ENCODE data around the gene C15orf40.

Gene C15orf40

GRCh38 chr15:82995076-82995475, 16.4 kb downstream of the C15orf40 start:
- DNase-seq (ENCODE audit: low read depth in 1 of 2, low spot score in 1 of 2) = no peak

DNA sequence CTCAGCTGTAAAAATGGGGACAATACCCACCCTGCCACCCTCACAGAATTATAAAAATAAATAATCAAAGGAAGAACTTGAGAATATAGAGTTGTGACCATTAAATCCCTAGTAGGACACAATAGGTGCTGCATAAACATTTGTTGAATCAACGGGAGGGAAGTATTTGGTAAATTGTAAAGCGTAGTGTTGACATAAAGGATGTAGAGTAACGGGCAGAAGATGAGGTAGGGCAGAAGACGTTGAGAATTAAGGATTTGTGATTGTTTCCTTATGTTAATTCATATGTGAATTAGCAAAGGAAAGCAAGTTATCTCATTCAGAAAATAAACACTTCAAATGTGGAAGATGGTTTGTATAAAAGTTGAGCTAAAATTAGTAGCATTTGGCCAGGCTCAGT, 18.3 kb downstream of the C15orf40 start:
- DNase-seq (ENCODE audit: low read depth in 1 of 2, low spot score in 1 of 2) = no peak

- no peak for DNase-seq (ENCODE audit: low read depth in 1 of 2, low spot score in 1 of 2)
Observed at GRCh38 chr15:82992436-82992998, 18.9 kb downstream of the C15orf40 start.

GRCh38 chr15:82986442-82986780, 25.0 kb downstream of the C15orf40 start:
- peak in 1 of 2 donors; percentile 6 for DNase-seq (ENCODE audit: low read depth in 1 of 2, low spot score in 1 of 2)

DNA sequence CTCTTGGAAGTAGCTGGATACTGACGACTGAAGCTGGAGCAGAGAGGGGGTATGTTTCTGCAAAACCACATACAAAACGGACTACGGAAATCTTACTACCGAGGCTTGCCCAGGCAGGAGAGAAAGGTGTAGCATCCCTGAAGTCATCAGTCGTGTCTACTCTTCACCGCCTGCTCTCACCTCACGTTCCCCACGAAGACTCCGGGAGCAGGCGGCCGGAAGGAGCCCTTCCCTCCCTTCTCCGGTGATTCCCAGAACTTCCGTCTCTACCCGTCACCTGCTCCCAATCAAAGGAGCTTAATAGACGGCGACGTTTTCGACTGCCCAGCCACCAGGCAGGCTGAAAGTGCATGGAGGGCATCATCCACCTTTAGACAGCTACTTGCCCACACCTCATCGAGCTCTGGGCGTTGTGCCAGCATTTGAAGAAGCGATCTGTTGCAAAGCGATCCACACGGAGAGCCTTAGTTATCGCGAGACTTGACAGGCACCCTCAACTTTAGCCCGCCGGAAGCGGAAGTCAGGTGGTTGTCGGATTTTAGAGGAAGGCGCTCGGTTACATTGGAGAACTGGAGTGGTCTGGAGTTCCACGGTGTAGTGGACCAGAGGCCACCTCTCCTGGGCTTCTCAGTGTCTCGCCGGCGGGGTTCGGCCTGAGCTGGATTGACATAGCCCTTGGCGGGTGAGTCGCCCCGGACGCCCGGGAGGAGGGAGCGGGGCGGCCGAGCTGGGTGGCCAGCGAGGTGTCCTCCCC, 25.6 kb downstream of the C15orf40 start, which contains the start of gene RAMAC:
RAMAC (plus strand) TSS at position 523 of the 754 bp plus-strand sequence. CDS start 2,809 bp downstream, outside the sequence.
- DNase-seq (ENCODE audit: low read depth in 1 of 2, low spot score in 1 of 2) = peak; percentile 84 to 87

- DNase-seq (ENCODE audit: low read depth in 1 of 2, low spot score in 1 of 2) = no peak
Observed at GRCh38 chr15:82980981-82981380, 30.5 kb downstream of the C15orf40 start.

- DNase-seq (ENCODE audit: low read depth in 1 of 2, low spot score in 1 of 2) = no peak
Observed at GRCh38 chr15:82979726-82980125, 31.7 kb downstream of the C15orf40 start.

- no peak for DNase-seq (ENCODE audit: low read depth in 1 of 2, low spot score in 1 of 2)
Observed at GRCh38 chr15:82978438-82978837, 33.0 kb downstream of the C15orf40 start.

DNA sequence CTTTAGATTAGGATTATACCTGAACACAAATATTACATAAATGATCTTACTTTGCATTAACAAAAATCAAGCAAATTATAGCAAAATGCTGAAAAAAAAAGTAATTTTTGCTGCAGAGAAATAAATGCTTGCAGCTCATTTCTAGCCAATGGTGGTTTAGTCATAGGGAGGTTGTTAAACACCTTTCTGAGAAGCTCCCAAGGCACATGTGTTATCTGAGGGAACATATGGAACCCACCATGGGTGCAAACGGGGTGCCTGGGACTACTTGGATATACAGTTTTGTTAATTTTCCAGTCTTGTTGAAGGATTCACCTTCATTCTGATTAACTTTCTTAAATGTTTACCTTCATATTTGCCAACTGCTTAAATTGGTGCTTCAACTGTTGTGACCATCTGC, 34.4 kb downstream of the C15orf40 start:
- DNase-seq (ENCODE audit: low read depth in 1 of 2, low spot score in 1 of 2) = no peak

DNA sequence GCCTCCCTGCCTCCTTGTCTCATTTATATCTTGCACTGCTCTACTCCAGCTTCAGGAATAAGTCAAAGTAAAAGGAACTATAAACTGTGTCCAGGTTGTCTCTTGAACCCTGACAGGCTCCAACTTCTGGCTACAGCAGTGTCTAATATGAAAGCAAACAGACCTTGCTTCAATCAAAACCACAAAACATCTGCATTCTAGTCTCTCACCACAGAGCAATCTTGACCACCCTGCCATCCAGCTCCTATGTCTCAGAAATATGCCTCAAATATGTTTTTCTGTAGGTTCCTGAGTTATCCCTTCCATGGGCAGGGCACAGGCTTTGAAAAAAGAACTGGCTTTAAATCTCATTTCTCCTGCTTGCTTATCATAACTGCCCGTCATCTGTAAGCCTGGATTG, 38.4 kb downstream of the C15orf40 start:
- no peak for DNase-seq (ENCODE audit: low read depth in 1 of 2, low spot score in 1 of 2)

- DNase-seq (ENCODE audit: low read depth in 1 of 2, low spot score in 1 of 2) = no peak
Observed at GRCh38 chr15:82971218-82971984, 40.0 kb downstream of the C15orf40 start.

DNA sequence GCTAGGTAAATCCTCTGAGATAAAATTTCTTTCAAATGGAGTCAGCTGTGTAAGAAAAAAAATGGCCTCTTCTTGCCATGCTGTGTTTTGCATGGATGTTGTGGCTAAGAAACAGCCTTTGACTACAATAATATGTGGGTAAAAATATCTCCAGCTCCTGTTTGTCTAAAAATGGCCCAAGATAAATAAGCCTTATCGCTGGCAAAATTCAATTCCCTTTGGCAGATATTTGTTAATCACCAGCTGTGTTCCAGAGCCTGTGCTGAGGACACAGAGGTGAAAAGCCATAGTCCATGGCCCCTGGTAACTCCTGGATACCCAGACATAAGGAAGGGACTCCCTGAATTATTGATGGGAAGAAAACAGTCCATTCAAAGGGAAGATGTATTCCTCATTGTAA, 40.7 kb downstream of the C15orf40 start:
- no peak for DNase-seq (ENCODE audit: low read depth in 1 of 2, low spot score in 1 of 2)

- no peak for DNase-seq (ENCODE audit: low read depth in 1 of 2, low spot score in 1 of 2)
Observed at GRCh38 chr15:82970078-82970686, 41.3 kb downstream of the C15orf40 start.

DNA sequence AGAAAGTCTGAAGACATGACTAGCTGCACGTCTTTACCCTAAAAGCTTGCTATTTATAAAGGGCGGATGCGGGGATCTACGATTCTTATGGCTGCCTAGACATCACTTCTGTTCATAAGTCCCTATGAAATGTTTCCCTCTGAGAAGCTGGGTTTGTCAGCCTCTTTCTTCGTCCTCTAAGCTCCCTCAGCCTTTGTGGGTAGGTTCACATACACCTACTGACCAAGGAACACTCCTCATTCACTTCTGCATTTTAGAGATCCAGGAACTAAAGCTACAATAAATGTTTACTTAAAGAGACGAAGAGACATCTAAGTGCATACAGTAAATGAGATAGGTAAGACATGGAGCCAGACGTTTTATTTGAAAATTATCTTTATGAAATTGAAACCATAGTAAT, 42.1 kb downstream of the C15orf40 start:
- no peak for DNase-seq (ENCODE audit: low read depth in 1 of 2, low spot score in 1 of 2)

- DNase-seq (ENCODE audit: low read depth in 1 of 2, low spot score in 1 of 2) = no peak
Observed at GRCh38 chr15:82968066-82968465, 43.4 kb downstream of the C15orf40 start.

- DNase-seq (ENCODE audit: low read depth in 1 of 2, low spot score in 1 of 2) = no peak
Observed at GRCh38 chr15:82966671-82967071, 44.8 kb downstream of the C15orf40 start.

GRCh38 chr15:82964890-82965289, 46.5 kb downstream of the C15orf40 start:
- no peak for DNase-seq (ENCODE audit: low read depth in 1 of 2, low spot score in 1 of 2)

DNA sequence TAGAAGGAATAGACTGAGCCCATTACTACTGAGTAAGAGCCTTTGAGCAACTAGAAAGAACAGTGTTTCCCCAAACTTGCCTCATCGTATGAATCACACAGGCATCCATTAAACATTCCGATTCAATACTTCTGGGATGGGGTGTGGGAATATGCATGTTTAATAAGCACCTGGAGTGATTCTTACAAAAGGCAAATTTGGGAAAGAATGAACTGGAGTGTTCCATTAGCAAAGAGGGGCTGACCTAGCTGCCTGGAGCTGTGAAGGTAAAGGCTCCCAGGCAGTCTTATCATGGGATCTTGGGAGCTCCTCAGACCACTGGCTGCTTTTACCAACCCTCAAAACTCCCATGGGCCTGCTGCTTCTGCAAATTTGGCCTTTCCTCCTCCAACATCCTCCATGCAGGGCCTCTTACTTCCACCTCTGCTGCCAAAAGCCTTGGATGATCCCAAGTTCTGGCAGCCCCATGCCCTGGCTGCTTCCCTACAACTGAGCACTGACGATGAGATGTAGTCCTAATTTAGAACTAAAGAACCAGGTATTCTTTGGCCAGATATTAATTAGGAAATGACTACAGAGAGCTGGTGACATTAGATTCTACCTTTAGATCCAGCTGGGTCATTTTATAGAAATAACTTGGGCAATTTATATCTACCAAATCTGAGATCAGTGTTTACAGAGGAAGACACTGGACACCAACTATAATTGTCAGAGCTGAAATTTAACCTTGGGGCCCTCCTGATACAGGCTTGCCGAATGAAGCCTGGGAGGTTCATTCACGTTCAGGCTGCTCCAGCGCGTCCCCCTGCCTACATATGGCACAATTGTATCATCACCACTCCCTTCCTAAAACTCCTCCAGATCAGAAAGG, 47.7 kb downstream of the C15orf40 start:
- DNase-seq (ENCODE audit: low read depth in 1 of 2, low spot score in 1 of 2) = no peak

- no peak for DNase-seq (ENCODE audit: low read depth in 1 of 2, low spot score in 1 of 2)
Observed at GRCh38 chr15:82960766-82961165, 50.7 kb downstream of the C15orf40 start.

DNA sequence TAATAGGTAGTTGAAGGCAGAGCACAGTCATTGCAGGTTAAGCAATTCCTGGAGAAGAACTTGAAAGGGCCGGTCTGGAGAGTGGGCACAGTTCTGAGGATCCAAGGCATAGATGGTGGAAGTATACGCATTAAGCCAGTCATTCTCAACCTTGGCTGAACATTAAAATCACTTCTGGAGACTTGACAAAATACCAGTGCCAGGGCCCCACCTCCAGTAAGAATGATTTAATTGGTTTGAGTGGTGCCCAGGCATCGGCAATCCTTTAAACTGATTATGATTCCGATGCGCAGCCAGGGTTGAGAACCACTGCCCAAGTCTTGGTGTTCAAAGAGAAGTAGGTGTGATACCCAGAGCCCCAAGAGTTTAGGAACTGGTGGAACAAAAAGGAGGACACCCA, 52.0 kb downstream of the C15orf40 start:
- no peak for DNase-seq (ENCODE audit: low read depth in 1 of 2, low spot score in 1 of 2)

DNA sequence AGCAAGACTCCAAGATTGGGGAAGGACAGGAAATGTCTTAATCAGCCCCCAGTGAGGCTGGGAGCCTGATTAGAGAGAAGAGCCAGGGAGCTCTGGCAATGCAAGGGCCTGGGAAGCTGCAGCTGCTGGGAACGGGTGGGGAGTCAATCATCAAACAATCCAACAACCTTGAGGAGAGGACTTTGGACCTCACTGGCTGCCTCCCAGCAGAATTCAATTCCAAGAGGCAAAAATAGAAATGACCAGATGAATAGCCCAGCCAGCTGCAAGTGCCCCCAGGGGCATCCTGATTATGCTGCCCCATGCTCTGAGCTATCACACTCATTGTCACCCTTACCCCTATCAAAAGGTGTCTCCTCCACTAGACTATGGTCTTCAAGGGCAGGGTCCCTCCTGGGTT, 52.8 kb downstream of the C15orf40 start:
- no peak for DNase-seq (ENCODE audit: low read depth in 1 of 2, low spot score in 1 of 2)
